Mesendoderm (in vitro differentiated cells): ENCODE data around the gene AQP3.

Experiments used
- DNase-seq: peaks from one replicate; pipeline ENCODE4 v3.0.0; 2013
- H2AK5ac ChIP-seq: 2 replicates; pipeline ENCODE4 v1.6.1; 2013; ENCODE audit warnings: low read length, inconsistent platforms
- H2BK120ac ChIP-seq: 2 replicates; pipeline ENCODE4 v1.6.1; 2013; ENCODE audit warnings: low read depth, mild to moderate bottlenecking, low read length, moderate library complexity, mixed read lengths
- H2BK15ac ChIP-seq: replicated peaks from 2 replicates; pipeline ENCODE4 v1.6.1; 2013; ENCODE audit warnings: low read depth, mild to moderate bottlenecking, moderate library complexity
- H2BK5ac ChIP-seq: 2 replicates; pipeline ENCODE4 v1.6.1; 2013; ENCODE audit warnings: low read length, inconsistent platforms
- H3K18ac ChIP-seq: 2 replicates; pipeline ENCODE4 v1.6.1; 2013; ENCODE audit warnings: mild to moderate bottlenecking, low read length, mixed read lengths
- H3K23ac ChIP-seq: one replicate; pipeline ENCODE4 v1.6.1; 2013; ENCODE audit warnings: low read length
- H3K27ac ChIP-seq: 2 replicates; pipeline ENCODE4 v1.5.1; 2013; ENCODE audit warnings: low read depth, mild to moderate bottlenecking, inconsistent platforms, low read length, moderate library complexity
- H3K27me3 ChIP-seq: 2 replicates; pipeline ENCODE4 v1.6.1; 2013; ENCODE audit warnings: low read length, control low read depth, mild to moderate bottlenecking, inconsistent platforms; ENCODE audit not compliant: insufficient read depth, poor library complexity
- H3K36me3 ChIP-seq: 2 replicates; pipeline ENCODE4 v1.6.1; 2013; ENCODE audit warnings: low read length, inconsistent platforms; ENCODE audit not compliant: control insufficient read depth, insufficient read depth
- H3K4ac ChIP-seq: one replicate; pipeline ENCODE4 v1.6.1; 2013; ENCODE audit warnings: low read depth, mild to moderate bottlenecking, low read length, moderate library complexity
- H3K4me1 ChIP-seq: 2 replicates; pipeline ENCODE4 v1.6.1; 2013; ENCODE audit warnings: low read depth, low read length, inconsistent platforms; ENCODE audit not compliant: control insufficient read depth
- H3K4me2 ChIP-seq: 2 replicates; pipeline ENCODE4 v1.6.1; 2013; ENCODE audit warnings: low read length
- H3K4me3 ChIP-seq: 2 replicates; pipeline ENCODE4 v1.5.1; 2013; ENCODE audit warnings: mild to moderate bottlenecking, low read length
- H3K56ac ChIP-seq: one replicate; pipeline ENCODE4 v1.6.1; 2013; ENCODE audit warnings: low read length
- H3K79me1 ChIP-seq: 2 replicates; pipeline ENCODE4 v1.6.1; 2013; ENCODE audit warnings: low read length, inconsistent platforms
- H3K79me2 ChIP-seq: 2 replicates; pipeline ENCODE4 v1.6.1; 2013; ENCODE audit warnings: mild to moderate bottlenecking, low read length; ENCODE audit not compliant: control insufficient read depth, insufficient read depth
- H3K9ac ChIP-seq: 2 replicates; pipeline ENCODE4 v1.6.1; 2013; ENCODE audit warnings: low read length, inconsistent platforms
- H4K5ac ChIP-seq: one replicate; pipeline ENCODE4 v1.6.1; 2013; ENCODE audit warnings: low read length
- H4K8ac ChIP-seq: one replicate; pipeline ENCODE4 v1.6.1; 2013; ENCODE audit warnings: low read depth, mild to moderate bottlenecking, control low read depth, low read length, moderate library complexity
- WGBS: extraction: QIAGEN DNeasy Blood & Tissue Kit; methylation state at CpG from one replicate; pipeline ENCODE4 v1.1.7; 2013; ENCODE audit warnings: low lambda C conversion rate, missing lambda C conversion rate; ENCODE audit not compliant: insufficient coverage; ENCODE audit errors: extremely low coverage; 5-methylcytosine and 5-hydroxymethylcytosine counted together

The AQP3 gene

GRCh38 chr9:33437898-33438297, 9.5 kb downstream of the AQP3 start:
- H2BK5ac ChIP-seq, result no peak overlapping the region
- H2BK120ac ChIP-seq, result no peak overlapping the region
- no CpG with 5 or more reads among the region's 1 CpG for WGBS
- H4K5ac ChIP-seq, result no peak overlapping the region
- H3K36me3 ChIP-seq, result no peaks in the 10 kb centered on the region
- H3K4ac ChIP-seq, result no peak overlapping the region
- no peak overlapping the region for H3K18ac ChIP-seq
- H3K4me3 ChIP-seq, result no peak overlapping the region
- DNase-seq, result no peak
- H2AK5ac ChIP-seq, result no peak overlapping the region
- no peak overlapping the region for H3K56ac ChIP-seq
- H3K27ac ChIP-seq, result no peak overlapping the region
- no peaks in the 10 kb centered on the region for H3K79me1 ChIP-seq
- H3K79me2 ChIP-seq, result no peaks in the 10 kb centered on the region
- H3K4me1 ChIP-seq, result peaks cover 10% of the 10 kb centered on the region
- H3K4me2 ChIP-seq, result no peak overlapping the region
- no peak overlapping the region for H2BK15ac ChIP-seq
- H3K9ac ChIP-seq, result no peak overlapping the region
- H3K23ac ChIP-seq, result no peak overlapping the region
- H4K8ac ChIP-seq, result no peak overlapping the region
- no peaks in the 10 kb centered on the region for H3K27me3 ChIP-seq

GRCh38 chr9:33437205-33437604, 10.2 kb downstream of the AQP3 start:
- no CpG with 5 or more reads among the region's 2 CpGs for WGBS
- no peak overlapping the region for H3K27ac ChIP-seq

GRCh38 chr9:33436445-33436844, 10.9 kb downstream of the AQP3 start:
- H3K4ac ChIP-seq, result no peak overlapping the region
- no peak overlapping the region for H3K4me3 ChIP-seq
- H2BK5ac ChIP-seq, result no peak overlapping the region
- H3K27me3 ChIP-seq, result no peaks in the 10 kb centered on the region
- H4K5ac ChIP-seq, result no peak overlapping the region
- no peak overlapping the region for H3K9ac ChIP-seq
- no peak overlapping the region for H3K4me2 ChIP-seq
- H3K23ac ChIP-seq, result no peak overlapping the region
- H3K18ac ChIP-seq, result no peak overlapping the region
- H3K79me2 ChIP-seq, result no peaks in the 10 kb centered on the region
- H4K8ac ChIP-seq, result no peak overlapping the region
- no peak overlapping the region for H2BK120ac ChIP-seq
- no peaks in the 10 kb centered on the region for H3K79me1 ChIP-seq
- no peak overlapping the region for H3K27ac ChIP-seq
- H3K56ac ChIP-seq, result peak overlapping the region; percentile 50
- WGBS, result no CpG with 5 or more reads among the region's 8 CpGs
- H2BK15ac ChIP-seq, result no peak overlapping the region
- peaks cover 10% of the 10 kb centered on the region for H3K4me1 ChIP-seq
- peak; percentile 84 for DNase-seq
- H3K36me3 ChIP-seq, result no peaks in the 10 kb centered on the region
- H2AK5ac ChIP-seq, result no peak overlapping the region

More at GRCh38 chr9:33437205-33437604, 10.2 kb downstream of the AQP3 start:
- Histone ChIP-seq H4K8ac (no peak overlapping the region), H3K18ac (no peak overlapping the region), H3K4me2 (no peak overlapping the region), H3K36me3 (no peaks in the 10 kb centered on the region), H3K79me1 (no peaks in the 10 kb centered on the region), H2BK15ac (no peak overlapping the region), H4K5ac (no peak overlapping the region), H3K4me3 (no peak overlapping the region), H2BK120ac (no peak overlapping the region), H3K79me2 (no peaks in the 10 kb centered on the region), H3K56ac (peak overlapping the region; percentile 42), H3K23ac (no peak overlapping the region), H3K27me3 (no peaks in the 10 kb centered on the region), H3K4me1 (peaks cover 10% of the 10 kb centered on the region), H2AK5ac (no peak overlapping the region), H3K4ac (no peak overlapping the region), H3K9ac (no peak overlapping the region), H2BK5ac (no peak overlapping the region)
- no peak for DNase-seq

GRCh38 chr9:33435821-33436277, 11.5 kb downstream of the AQP3 start:
- H3K36me3 ChIP-seq, result no peaks in the 10 kb centered on the region
- H2BK120ac ChIP-seq, result no peak overlapping the region
- H3K27ac ChIP-seq, result no peak overlapping the region
- peaks cover 10% of the 10 kb centered on the region for H3K4me1 ChIP-seq
- H3K4ac ChIP-seq, result no peak overlapping the region
- no peaks in the 10 kb centered on the region for H3K79me2 ChIP-seq
- no peaks in the 10 kb centered on the region for H3K27me3 ChIP-seq
- H2BK5ac ChIP-seq, result no peak overlapping the region
- no peak overlapping the region for H3K18ac ChIP-seq
- H3K4me2 ChIP-seq, result no peak overlapping the region
- no CpG with 5 or more reads among the region's 8 CpGs for WGBS
- H4K8ac ChIP-seq, result no peak overlapping the region
- H3K4me3 ChIP-seq, result no peak overlapping the region
- H4K5ac ChIP-seq, result no peak overlapping the region
- no peak overlapping the region for H3K23ac ChIP-seq
- H3K56ac ChIP-seq, result no peak overlapping the region
- H2BK15ac ChIP-seq, result no peak overlapping the region
- no peak for DNase-seq
- no peak overlapping the region for H2AK5ac ChIP-seq
- no peaks in the 10 kb centered on the region for H3K79me1 ChIP-seq
- no peak overlapping the region for H3K9ac ChIP-seq

- 100% methylated on average over 2 of the region's 16 CpGs for WGBS
- Histone ChIP-seq H3K9ac (no peak overlapping the region), H3K4me3 (no peak overlapping the region), H3K36me3 (no peaks in the 10 kb centered on the region), H3K4me2 (no peak overlapping the region), H3K79me1 (no peaks in the 10 kb centered on the region), H2BK5ac (no peak overlapping the region), H3K23ac (no peak overlapping the region), H3K27me3 (no peaks in the 10 kb centered on the region), H2BK120ac (no peak overlapping the region), H3K56ac (no peak overlapping the region), H3K4me1 (peaks cover 10% of the 10 kb centered on the region), H3K27ac (no peak overlapping the region), H3K4ac (no peak overlapping the region), H2BK15ac (no peak overlapping the region), H3K79me2 (no peaks in the 10 kb centered on the region), H4K5ac (no peak overlapping the region), H4K8ac (no peak overlapping the region), H2AK5ac (no peak overlapping the region), H3K18ac (no peak overlapping the region)
- no peak for DNase-seq
Observed at GRCh38 chr9:33434317-33435105, 12.9 kb downstream of the AQP3 start.

- H3K4me3 ChIP-seq, result no peak overlapping the region
- no peaks in the 10 kb centered on the region for H3K79me1 ChIP-seq
- no peak overlapping the region for H3K9ac ChIP-seq
- no peak overlapping the region for H3K18ac ChIP-seq
- H3K23ac ChIP-seq, result no peak overlapping the region
- H4K8ac ChIP-seq, result no peak overlapping the region
- peaks cover 9% of the 10 kb centered on the region for H3K4me1 ChIP-seq
- H3K79me2 ChIP-seq, result no peaks in the 10 kb centered on the region
- H3K27ac ChIP-seq, result no peak overlapping the region
- no peak overlapping the region for H3K4me2 ChIP-seq
- no peak for DNase-seq
- H2BK120ac ChIP-seq, result no peak overlapping the region
- no peak overlapping the region for H2BK5ac ChIP-seq
- no peak overlapping the region for H2AK5ac ChIP-seq
- H3K36me3 ChIP-seq, result no peaks in the 10 kb centered on the region
- H3K56ac ChIP-seq, result no peak overlapping the region
- H3K4ac ChIP-seq, result no peak overlapping the region
- no CpG with 5 or more reads among the region's 8 CpGs for WGBS
- H3K27me3 ChIP-seq, result no peaks in the 10 kb centered on the region
- no peak overlapping the region for H4K5ac ChIP-seq
- no peak overlapping the region for H2BK15ac ChIP-seq
Observed at GRCh38 chr9:33433871-33434270, 13.5 kb downstream of the AQP3 start.
